PC-9 (cell line): ENCODE measurements around the gene C10orf62.

Experiments
- EZH2 ChIP-seq: fragments of 200-600 bp; sonication (generic); IDR thresholded peaks from 2 replicates; pipeline ENCODE4 v1.8.0; 2017; ENCODE audit warnings: antibody characterized with exemption, low read depth
- TF ChIP-seq, protein P1 (sequence below): fragments of 200-600 bp; sonication (generic); conservative IDR thresholded peaks from 2 replicates; pipeline ENCODE4 v1.6.1; 2017; ENCODE audit warnings: mixed run types, antibody characterized with exemption, mild to moderate bottlenecking, moderate library complexity

DNA sequence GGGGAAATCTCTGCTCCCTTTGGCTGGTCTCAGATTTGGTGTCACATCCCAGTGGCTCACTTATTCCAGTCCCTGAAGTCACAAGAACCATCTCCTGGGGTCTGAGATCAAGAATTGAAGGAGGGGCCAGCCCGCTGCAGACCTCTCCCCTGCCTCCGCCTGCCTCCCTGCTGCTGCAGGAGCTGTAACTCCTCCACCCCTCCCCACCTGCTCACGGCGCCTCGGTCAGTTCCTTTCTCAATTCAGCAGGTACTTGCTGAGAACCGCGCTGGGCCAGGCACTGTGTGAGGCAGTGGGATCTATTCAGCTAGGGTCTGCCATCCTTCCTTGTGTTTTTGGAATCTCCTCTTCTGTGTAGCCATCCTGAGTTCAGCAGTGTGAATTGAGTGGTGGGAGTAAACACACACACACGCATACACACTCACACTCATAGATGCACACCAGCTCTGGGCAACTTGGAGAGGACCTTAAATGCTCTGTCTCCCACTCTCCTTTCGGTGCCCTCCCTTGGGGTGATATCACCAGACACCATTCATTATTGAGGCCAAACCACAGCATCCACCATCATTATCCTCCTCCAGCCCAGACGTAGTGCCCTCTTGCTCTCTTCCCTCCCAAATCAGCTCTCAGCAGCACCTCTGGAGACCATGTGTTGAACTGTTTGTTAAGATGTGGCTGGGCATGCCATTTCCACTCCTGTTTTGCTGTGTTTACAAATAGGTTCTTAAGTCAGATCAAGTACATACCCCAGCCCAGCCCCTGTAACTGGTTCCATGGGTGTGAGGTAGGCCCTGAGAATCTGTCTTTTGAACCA is 39.0 kb upstream of the C10orf62 start:
- TF ChIP-seq, protein P1, sequence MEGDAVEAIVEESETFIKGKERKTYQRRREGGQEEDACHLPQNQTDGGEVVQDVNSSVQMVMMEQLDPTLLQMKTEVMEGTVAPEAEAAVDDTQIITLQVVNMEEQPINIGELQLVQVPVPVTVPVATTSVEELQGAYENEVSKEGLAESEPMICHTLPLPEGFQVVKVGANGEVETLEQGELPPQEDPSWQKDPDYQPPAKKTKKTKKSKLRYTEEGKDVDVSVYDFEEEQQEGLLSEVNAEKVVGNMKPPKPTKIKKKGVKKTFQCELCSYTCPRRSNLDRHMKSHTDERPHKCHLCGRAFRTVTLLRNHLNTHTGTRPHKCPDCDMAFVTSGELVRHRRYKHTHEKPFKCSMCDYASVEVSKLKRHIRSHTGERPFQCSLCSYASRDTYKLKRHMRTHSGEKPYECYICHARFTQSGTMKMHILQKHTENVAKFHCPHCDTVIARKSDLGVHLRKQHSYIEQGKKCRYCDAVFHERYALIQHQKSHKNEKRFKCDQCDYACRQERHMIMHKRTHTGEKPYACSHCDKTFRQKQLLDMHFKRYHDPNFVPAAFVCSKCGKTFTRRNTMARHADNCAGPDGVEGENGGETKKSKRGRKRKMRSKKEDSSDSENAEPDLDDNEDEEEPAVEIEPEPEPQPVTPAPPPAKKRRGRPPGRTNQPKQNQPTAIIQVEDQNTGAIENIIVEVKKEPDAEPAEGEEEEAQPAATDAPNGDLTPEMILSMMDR, result no peak
- no peak for TF ChIP-seq EZH2
